Natural killer cell (primary cell): ENCODE data around the gene IFNLR1. TPM values are rescaled to one million over a fixed set of nuclear protein-coding genes. Genes with fewer than 3 reads are reported as not detected.

Experiments used
- ATAC-seq, 3 donors: fragments of 150-1000 bp in 2 of 3; fragments of 200-7000 bp in 1 of 3; cut with Tn5 transposase; 1 replicate in 1 of 3; 2 replicates in 2 of 3; pipeline ENCODE4 v1.10.0; 2021; ENCODE audit warnings: mild to moderate bottlenecking in 2 of 3, moderate library complexity in 2 of 3
- DNase-seq, 2 donors: peaks; one replicate each; pipeline versions ENCODE4 v3.0.0 to v3.0.0-alpha.2; 2013 to 2021; ENCODE audit warnings: mixed read lengths in 1 of 2
- H3K27ac ChIP-seq: one replicate; pipeline ENCODE4 v1.5.1; 2013; ENCODE audit warnings: mild to moderate bottlenecking, low read length
- H3K27me3 ChIP-seq: one replicate; pipeline ENCODE4 v1.6.1; 2013; ENCODE audit warnings: low read length; ENCODE audit not compliant: control insufficient read depth, insufficient read depth
- H3K36me3 ChIP-seq: one replicate; pipeline ENCODE4 v1.6.1; 2013; ENCODE audit warnings: low read length; ENCODE audit not compliant: control insufficient read depth, insufficient read depth
- H3K4me1 ChIP-seq: one replicate; pipeline ENCODE4 v1.6.1; 2013; ENCODE audit warnings: low read length; ENCODE audit not compliant: control insufficient read depth, insufficient read depth
- H3K4me3 ChIP-seq: one replicate; pipeline ENCODE4 v1.5.1; 2013; ENCODE audit warnings: low read length
- H3K9me3 ChIP-seq: one replicate; pipeline ENCODE4 v1.6.1; 2013; ENCODE audit warnings: low read length; ENCODE audit not compliant: control insufficient read depth, insufficient read depth
- H3K27ac Mint-ChIP-seq, 2 donors: one replicate each; pipeline ENCODE4 v1.8.0; 2022; ENCODE audit warnings: mild to moderate bottlenecking in 2 of 2, mixed read lengths in 2 of 2, moderate library complexity in 1 of 2
- H3K27me3 Mint-ChIP-seq, 2 donors: one replicate each; pipeline ENCODE4 v1.8.0; 2022; ENCODE audit warnings: low read depth in 2 of 2, mixed read lengths in 2 of 2
- H3K36me3 Mint-ChIP-seq: one replicate; pipeline ENCODE4 v1.8.0; 2022; ENCODE audit warnings: mixed read lengths
- H3K4me1 Mint-ChIP-seq, 2 donors: one replicate each; pipeline ENCODE4 v1.8.0; 2022; ENCODE audit warnings: mixed read lengths in 2 of 2
- H3K4me3 Mint-ChIP-seq: one replicate; pipeline ENCODE4 v1.8.0; 2022; ENCODE audit warnings: mild to moderate bottlenecking, moderate library complexity, mixed read lengths
- H3K9me3 Mint-ChIP-seq, 2 donors: one replicate each; pipeline ENCODE4 v1.8.0; 2022; ENCODE audit warnings: mixed read lengths in 2 of 2
- CTCF ChIP-seq: fragments of 200-600 bp; IDR thresholded peaks from one replicate; pipeline ENCODE4 v1.8.0; 2022; ENCODE audit warnings: antibody characterized with exemption
- WGBS: methylation state at CpG from one replicate; pipeline ENCODE4 v1.1.7; 2013; ENCODE audit warnings: missing lambda C conversion rate; ENCODE audit not compliant: insufficient coverage; 5-methylcytosine and 5-hydroxymethylcytosine counted together
- intact Hi-C: fragments of 100-400 bp; cut with micrococcal nuclease; formaldehyde crosslinking; loops from one replicate; pipeline ENCODE4 v1.14.2; 2022
- total RNA-seq, 4 donors: library from RNA; stranded (reverse); fragments of 120-200 nt in 1 of 4; gene quantifications; one replicate each; pipeline versions ENCODE4 v1.2.3 to v1.2.4, GENCODE V29; 2013 to 2022

IFNLR1 gene
- total RNA-seq, 3 donors from 2014 or later (not counting 1 experiment from before 2014, with no cell fraction given) = 0.07 to 2.5 (median 0.19) TPM

GRCh38 chr1:24147194-24147593 is 39.9 kb downstream of the IFNLR1 start:
- H3K4me1 Mint-ChIP-seq = peaks cover 8 to 9% of the 10 kb centered on the region in 2 donors
- intact Hi-C loops = no loop called here
- no peaks in the 10 kb centered on the region for H3K9me3 Mint-ChIP-seq
- no peaks in the 10 kb centered on the region for H3K36me3 Mint-ChIP-seq
- peaks cover 25 to 38% of the 10 kb centered on the region in 2 donors for H3K27me3 Mint-ChIP-seq
- DNase-seq = no peak
- Histone ChIP-seq H3K9me3 (no peaks in the 10 kb centered on the region), H3K4me1 (peaks cover 9% of the 10 kb centered on the region), H3K27me3 (peaks cover 7% of the 10 kb centered on the region), H3K27ac (no peak overlapping the region), H3K36me3 (no peaks in the 10 kb centered on the region), H3K4me3 (no peak overlapping the region)
- no peak for ATAC-seq
- no peak overlapping the region for H3K4me3 Mint-ChIP-seq
- 96% methylated on average over 9 of the region's 9 CpGs for WGBS
- TF ChIP-seq CTCF = no peak
- no peak overlapping the region for H3K27ac Mint-ChIP-seq

GRCh38 chr1:24142546-24143534 is 44.2 kb downstream of the IFNLR1 start, which contains the start of gene IL22RA1:
Gene IL22RA1, minus strand, starts transcription at chr1:24143140. Its CDS starts 58 bp downstream, at chr1:24143082.
- no peaks in the 10 kb centered on the region for H3K4me1 ChIP-seq
- WGBS = 82% methylated on average over 22 of the region's 22 CpGs
- H3K27ac Mint-ChIP-seq = no peak within 1 kb of the TSS
- no peaks in the 10 kb centered on the region for H3K9me3 ChIP-seq
- no peaks in the 10 kb centered on the region for H3K36me3 Mint-ChIP-seq
- ATAC-seq = no peak
- peaks cover 7 to 11% of the 10 kb centered on the region in 2 donors for H3K4me1 Mint-ChIP-seq
- no peak within 1 kb of the TSS for H3K4me3 ChIP-seq
- no peak for TF ChIP-seq CTCF
- no peak for DNase-seq
- no peaks in the 10 kb centered on the region for H3K27me3 ChIP-seq
- H3K9me3 Mint-ChIP-seq = no peaks in the 10 kb centered on the region
- no peak within 1 kb of the TSS for H3K27ac ChIP-seq
- H3K36me3 ChIP-seq = no peaks in the 10 kb centered on the region
- peaks cover 6 to 13% of the 10 kb centered on the region in 2 donors for H3K27me3 Mint-ChIP-seq
- H3K4me3 Mint-ChIP-seq = no peak within 1 kb of the TSS
- intact Hi-C loops = no loop called here

GRCh38 chr1:24141311-24141997 is 45.6 kb downstream of the IFNLR1 start:
- no peaks in the 10 kb centered on the region for H3K36me3 Mint-ChIP-seq
- ATAC-seq = no peak
- Histone ChIP-seq H3K36me3 (no peaks in the 10 kb centered on the region), H3K4me1 (no peaks in the 10 kb centered on the region), H3K4me3 (no peak overlapping the region), H3K9me3 (no peaks in the 10 kb centered on the region), H3K27ac (no peak overlapping the region), H3K27me3 (no peaks in the 10 kb centered on the region)
- peaks cover 7 to 11% of the 10 kb centered on the region in 2 donors for H3K4me1 Mint-ChIP-seq
- WGBS = 95% methylated on average over 10 of the region's 10 CpGs
- peaks cover 2 to 13% of the 10 kb centered on the region in 2 donors for H3K27me3 Mint-ChIP-seq
- TF ChIP-seq CTCF = no peak
- no peak overlapping the region for H3K27ac Mint-ChIP-seq
- intact Hi-C loops = no loop called here
- H3K9me3 Mint-ChIP-seq = no peaks in the 10 kb centered on the region
- no peak overlapping the region for H3K4me3 Mint-ChIP-seq
- DNase-seq = no peak
